Right lobe of liver (tissue), 4 donors: ENCODE results near the gene ZNF184.

Source experiments
- CTCF ChIP-seq, 4 donors: fragments of 200-600 bp in 3 of 4; fragments of 450-650 bp in 1 of 4; IDR thresholded peaks; one replicate each; pipeline versions ENCODE4 v1.5.1 to v1.8.0; 2016 to 2022; ENCODE audit warnings: antibody characterized with exemption in 4 of 4, mild to moderate bottlenecking in 2 of 4
- POLR2A ChIP-seq: fragments of 450-650 bp; IDR thresholded peaks from one replicate; pipeline ENCODE4 v1.6.1; 2017; ENCODE audit warnings: antibody characterized with exemption, mild to moderate bottlenecking
- donor health status: DM: no; HTN: no; CAD: no.
- donor health status: DM: no; HTN: no; CAD: no.
- donor health status: DM: no; HTN: yes; CAD: no.

- TF ChIP-seq CTCF (IDR thresholded peaks at IDR 0.05) (no peak), POLR2A (no peak)
These were observed 3.2 kb upstream of the ZNF184 start for GRCh38 chr6:27476090-27476489.
